Trophoblast cell (in vitro differentiated cells and primary cell): Measurements from ENCODE around the gene LRRC73.
"Not testable (repeated sequence)": the region's sequence is repeated elsewhere in the genome, so short reads cannot be mapped to it uniquely, and the experiment has no call there.

Experiments used
- DNase-seq, 2 donors: peaks; one replicate each; pipeline ENCODE4 v3.0.0-alpha.2; 2016
- H2AFZ ChIP-seq: 2 replicates; pipeline ENCODE4 v1.6.1; 2013; ENCODE audit warnings: low read length, moderate library complexity, mild to moderate bottlenecking; ENCODE audit not compliant: insufficient read depth, poor library complexity
- H2AK5ac ChIP-seq: 2 replicates; pipeline ENCODE4 v1.6.1; 2013; ENCODE audit warnings: mild to moderate bottlenecking, low read length
- H2BK120ac ChIP-seq: 2 replicates; pipeline ENCODE4 v1.6.1; 2013; ENCODE audit warnings: low read length, mild to moderate bottlenecking, moderate library complexity; ENCODE audit not compliant: insufficient read depth, poor library complexity
- H2BK12ac ChIP-seq: 2 replicates; pipeline ENCODE4 v1.6.1; 2013; ENCODE audit warnings: mild to moderate bottlenecking, low read length, moderate library complexity
- H2BK5ac ChIP-seq: 2 replicates; pipeline ENCODE4 v1.6.1; 2013; ENCODE audit warnings: low read length, low read depth, moderate library complexity, mild to moderate bottlenecking; ENCODE audit not compliant: poor library complexity
- H3K14ac ChIP-seq: 2 replicates; pipeline ENCODE4 v1.6.1; 2013; ENCODE audit warnings: mild to moderate bottlenecking, low read length
- H3K18ac ChIP-seq: 2 replicates; pipeline ENCODE4 v1.6.1; 2013; ENCODE audit warnings: mild to moderate bottlenecking, low read length
- H3K23ac ChIP-seq: 2 replicates; pipeline ENCODE4 v1.6.1; 2013; ENCODE audit warnings: low read length
- H3K27ac ChIP-seq: 2 replicates; pipeline ENCODE4 v1.5.1; 2013; ENCODE audit warnings: low read depth, mild to moderate bottlenecking, inconsistent platforms, low read length, moderate library complexity
- H3K27me3 ChIP-seq: 2 replicates; pipeline ENCODE4 v1.6.1; 2013; ENCODE audit warnings: inconsistent platforms, mild to moderate bottlenecking, low read length, moderate library complexity; ENCODE audit not compliant: insufficient read depth
- H3K36me3 ChIP-seq, 2 experiments: 1 replicate in 1 of 2; 2 replicates in 1 of 2; pipeline ENCODE4 v1.6.1; 2013; ENCODE audit warnings: low read length in 2 of 2, mild to moderate bottlenecking in 2 of 2, moderate library complexity in 1 of 2; ENCODE audit not compliant: insufficient read depth in 2 of 2, control insufficient read depth in 1 of 2
- H3K4ac ChIP-seq: 2 replicates; pipeline ENCODE4 v1.6.1; 2013; ENCODE audit warnings: low read depth, mild to moderate bottlenecking, low read length, moderate library complexity
- H3K4me1 ChIP-seq, 2 experiments: 1 replicate in 1 of 2; 2 replicates in 1 of 2; pipeline ENCODE4 v1.6.1; 2013; ENCODE audit warnings: low read length in 2 of 2, mild to moderate bottlenecking in 2 of 2, moderate library complexity in 1 of 2; ENCODE audit not compliant: insufficient read depth in 2 of 2, control insufficient read depth in 1 of 2
- H3K4me2 ChIP-seq: 2 replicates; pipeline ENCODE4 v1.6.1; 2013; ENCODE audit warnings: inconsistent platforms, mild to moderate bottlenecking, low read length, moderate library complexity
- H3K4me3 ChIP-seq: 2 replicates; pipeline ENCODE4 v1.5.1; 2013; ENCODE audit warnings: mild to moderate bottlenecking, low read depth, low read length, inconsistent platforms
- H3K79me1 ChIP-seq: one replicate; pipeline ENCODE4 v1.6.1; 2013; ENCODE audit warnings: low read length
- H3K79me2 ChIP-seq: 2 replicates; pipeline ENCODE4 v1.6.1; 2013; ENCODE audit warnings: low read length, mild to moderate bottlenecking; ENCODE audit not compliant: control insufficient read depth, insufficient read depth, poor library complexity
- H3K9ac ChIP-seq: 2 replicates; pipeline ENCODE4 v1.6.1; 2013; ENCODE audit warnings: mild to moderate bottlenecking, low read length
- H3K9me3 ChIP-seq: 2 replicates; pipeline ENCODE4 v1.6.1; 2013; ENCODE audit warnings: low read depth, mild to moderate bottlenecking, control low read depth, inconsistent platforms, low read length; ENCODE audit not compliant: insufficient read depth
- H4K12ac ChIP-seq: 2 replicates; pipeline ENCODE4 v1.6.1; 2013; ENCODE audit warnings: low read depth, mild to moderate bottlenecking, low read length, moderate library complexity
- H4K8ac ChIP-seq: 2 replicates; pipeline ENCODE4 v1.6.1; 2013; ENCODE audit warnings: low read depth, mild to moderate bottlenecking, low read length, moderate library complexity
- H4K91ac ChIP-seq: one replicate; pipeline ENCODE4 v1.6.1; 2013; ENCODE audit warnings: low read depth, mild to moderate bottlenecking, low read length, moderate library complexity
- WGBS: extraction: QIAGEN DNeasy Blood & Tissue Kit; methylation state at CpG from one replicate; pipeline ENCODE4 v1.1.7; 2013; ENCODE audit warnings: missing lambda C conversion rate; ENCODE audit not compliant: insufficient read length, insufficient coverage; ENCODE audit errors: extremely low coverage; 5-methylcytosine and 5-hydroxymethylcytosine counted together

LRRC73 gene

GRCh38 chr6:43538986-43539385, 28.8 kb upstream of the LRRC73 start:
- H2BK5ac ChIP-seq, H4K8ac ChIP-seq, H3K14ac ChIP-seq, DNase-seq, H3K4me3 ChIP-seq, H4K91ac ChIP-seq, H3K4me2 ChIP-seq, H2BK12ac ChIP-seq, H2AFZ ChIP-seq, H3K27ac ChIP-seq, H2AK5ac ChIP-seq, H3K79me2 ChIP-seq, H3K9ac ChIP-seq, H3K4me1 ChIP-seq, H3K79me1 ChIP-seq, H3K23ac ChIP-seq, H2BK120ac ChIP-seq, H4K12ac ChIP-seq, H3K18ac ChIP-seq, H3K27me3 ChIP-seq, H3K4ac ChIP-seq, H3K9me3 ChIP-seq: not testable (repeated sequence)
- no CpG with 5 or more reads among the region's 17 CpGs for WGBS
- peaks cover 15 to 26% of the 10 kb centered on the region in 2 experiments for H3K36me3 ChIP-seq

DNA sequence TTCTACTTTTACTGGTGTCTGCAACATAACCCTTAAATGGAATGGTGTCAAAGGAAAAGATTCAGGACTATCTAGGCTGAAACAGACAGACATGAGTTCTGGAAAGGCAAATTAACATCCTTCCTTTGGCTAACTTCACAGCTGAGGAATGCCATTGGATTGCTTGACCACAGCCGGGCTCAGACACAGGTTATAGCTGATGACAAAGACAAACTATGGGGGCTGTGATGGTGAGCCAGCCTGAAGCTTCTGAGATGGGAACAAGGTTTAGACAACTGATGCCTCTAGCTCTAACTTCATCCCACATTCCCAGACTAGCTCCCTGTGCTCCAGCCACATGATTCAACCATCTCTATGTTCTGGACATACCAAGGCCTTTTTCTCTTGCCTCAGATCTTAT, 22.1 kb upstream of the LRRC73 start:
- Histone ChIP-seq H3K36me3 (peaks cover 14 to 32% of the 10 kb centered on the region in 2 experiments), H3K4me3 (no peak overlapping the region), H3K18ac (no peak overlapping the region), H2BK120ac (no peak overlapping the region), H2BK5ac (no peak overlapping the region), H2AFZ (no peak overlapping the region), H3K23ac (no peak overlapping the region), H3K9me3 (no peaks in the 10 kb centered on the region), H3K9ac (no peak overlapping the region), H3K14ac (no peak overlapping the region), H4K91ac (no peak overlapping the region), H3K4ac (no peak overlapping the region), H2AK5ac (no peak overlapping the region), H3K27me3 (no peaks in the 10 kb centered on the region), H3K79me1 (no peaks in the 10 kb centered on the region), H4K8ac (no peak overlapping the region), H3K79me2 (no peaks in the 10 kb centered on the region), H4K12ac (no peak overlapping the region), H3K4me1 (peaks cover 0 to 5% of the 10 kb centered on the region in 2 experiments), H2BK12ac (no peak overlapping the region), H3K4me2 (no peak overlapping the region), H3K27ac (no peak overlapping the region)
- DNase-seq, result no peak
- WGBS, result no CpG with 5 or more reads among the region's 1 CpG

DNA sequence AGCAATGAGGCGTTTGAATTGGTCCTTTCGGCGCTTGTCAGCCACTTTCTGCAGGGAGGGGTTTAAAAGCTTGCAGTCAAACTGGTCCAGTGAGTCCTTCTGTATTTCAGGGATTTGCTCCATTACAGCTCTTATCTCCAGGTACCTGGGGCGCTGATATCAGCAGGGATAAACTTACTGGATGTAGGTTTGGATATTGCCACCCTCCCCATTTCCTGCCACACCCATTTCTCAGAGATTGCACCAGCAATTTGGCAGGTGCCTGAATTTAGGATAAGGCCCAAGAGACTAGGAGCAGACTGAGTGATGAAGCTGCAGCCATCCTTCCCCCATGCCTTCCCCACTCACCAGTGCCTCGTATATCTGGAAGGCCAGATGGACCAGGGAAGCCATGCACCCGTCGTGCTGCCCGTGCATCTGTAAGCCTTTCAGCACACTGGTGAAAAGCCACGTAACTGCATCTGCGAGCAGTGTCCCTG, 14.4 kb upstream of the LRRC73 start:
- Histone ChIP-seq H3K23ac (no peak overlapping the region), H2AK5ac (no peak overlapping the region), H3K4me3 (no peak overlapping the region), H3K79me1 (no peaks in the 10 kb centered on the region), H4K91ac (no peak overlapping the region), H2AFZ (no peak overlapping the region), H3K27me3 (no peaks in the 10 kb centered on the region), H3K79me2 (no peaks in the 10 kb centered on the region), H3K27ac (no peak overlapping the region), H2BK120ac (no peak overlapping the region), H4K8ac (no peak overlapping the region), H2BK5ac (no peak overlapping the region), H3K9me3 (no peaks in the 10 kb centered on the region), H3K36me3 (peaks cover 52 to 80% of the 10 kb centered on the region in 2 experiments), H4K12ac (no peak overlapping the region), H3K9ac (no peak overlapping the region), H3K4me2 (no peak overlapping the region), H3K14ac (no peak overlapping the region), H3K4ac (no peak overlapping the region), H2BK12ac (no peak overlapping the region), H3K18ac (no peak overlapping the region), H3K4me1 (peaks cover 4 to 11% of the 10 kb centered on the region in 2 experiments)
- DNase-seq, result peak; percentile 49 to 76
- no CpG with 5 or more reads among the region's 10 CpGs for WGBS

DNA sequence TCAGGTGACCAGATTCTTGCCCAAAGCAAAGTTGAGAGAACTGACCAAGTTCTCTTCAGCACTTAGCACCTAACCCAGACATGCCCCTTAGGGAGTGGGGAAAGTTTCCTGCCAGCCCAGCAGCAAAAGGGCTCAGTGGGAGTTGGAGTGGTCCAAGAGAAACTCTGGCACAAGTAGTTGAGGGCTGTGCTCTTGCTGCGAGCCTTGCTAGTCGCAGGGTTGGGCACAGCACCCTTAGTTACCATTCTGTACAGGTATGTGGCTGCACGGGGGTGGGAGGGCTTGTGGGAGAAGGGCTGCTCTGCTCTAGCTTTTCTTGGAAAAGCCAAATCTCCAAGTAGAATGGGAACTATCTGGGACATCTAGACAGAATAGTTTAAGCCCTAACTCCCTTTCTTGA, 13.1 kb upstream of the LRRC73 start:
- no peak overlapping the region for H2AFZ ChIP-seq
- H4K91ac ChIP-seq, result no peak overlapping the region
- peaks cover 54 to 77% of the 10 kb centered on the region in 2 experiments for H3K36me3 ChIP-seq
- no peak overlapping the region for H3K4me3 ChIP-seq
- H4K8ac ChIP-seq, result no peak overlapping the region
- no peak overlapping the region for H4K12ac ChIP-seq
- H3K4ac ChIP-seq, result no peak overlapping the region
- H2AK5ac ChIP-seq, result no peak overlapping the region
- no peak overlapping the region for H2BK120ac ChIP-seq
- no peak overlapping the region for H3K4me2 ChIP-seq
- no peak overlapping the region for H3K27ac ChIP-seq
- no peak overlapping the region for H2BK5ac ChIP-seq
- H3K23ac ChIP-seq, result no peak overlapping the region
- no peaks in the 10 kb centered on the region for H3K27me3 ChIP-seq
- H3K14ac ChIP-seq, result no peak overlapping the region
- H3K18ac ChIP-seq, result no peak overlapping the region
- peaks cover 4 to 7% of the 10 kb centered on the region in 2 experiments for H3K4me1 ChIP-seq
- DNase-seq, result no peak
- no peak overlapping the region for H2BK12ac ChIP-seq
- no peaks in the 10 kb centered on the region for H3K9me3 ChIP-seq
- H3K9ac ChIP-seq, result no peak overlapping the region
- no CpG with 5 or more reads among the region's 3 CpGs for WGBS
- H3K79me1 ChIP-seq, result no peaks in the 10 kb centered on the region
- H3K79me2 ChIP-seq, result no peaks in the 10 kb centered on the region
